HG03432 (cell line): ENCODE data around the gene RPL26.
"Not testable (repeated sequence)": the region's sequence is repeated elsewhere in the genome, so short reads cannot be mapped to it uniquely, and the experiment has no call there.

ENCODE experiments used
- ATAC-seq: cut with Tn5 transposase; IDR thresholded peaks from one replicate; pipeline ENCODE4 v1.9.1; 2021; ENCODE audit warnings: mild to moderate bottlenecking, moderate library complexity; ENCODE audit not compliant: unreplicated experiment

The RPL26 gene

GRCh38 chr17:8369944-8370343 lies 13.0 kb downstream of the RPL26 start:
- no peak for ATAC-seq

GRCh38 chr17:8368193-8368592 lies 14.8 kb downstream of the RPL26 start:
- no peak for ATAC-seq

GRCh38 chr17:8366231-8366630 lies 16.8 kb downstream of the RPL26 start:
- no peak for ATAC-seq

- ATAC-seq: no peak
These were observed 17.9 kb downstream of the RPL26 start for GRCh38 chr17:8365143-8365542.

GRCh38 chr17:8362651-8363332 lies 20.2 kb downstream of the RPL26 start:
- ATAC-seq: no peak

- ATAC-seq: no peak
These were observed 22.2 kb downstream of the RPL26 start for GRCh38 chr17:8360751-8361150.

GRCh38 chr17:8360260-8360659 lies 22.7 kb downstream of the RPL26 start:
- ATAC-seq: no peak

- no peak for ATAC-seq
These were observed 23.2 kb downstream of the RPL26 start for GRCh38 chr17:8359769-8360168.

- no peak for ATAC-seq
These were observed 25.1 kb downstream of the RPL26 start for GRCh38 chr17:8357910-8358309.

GRCh38 chr17:8354236-8354635 lies 28.8 kb downstream of the RPL26 start:
- no peak for ATAC-seq

- ATAC-seq: no peak
These were observed 29.3 kb downstream of the RPL26 start for GRCh38 chr17:8353736-8354135.

GRCh38 chr17:8350339-8350738 lies 32.7 kb downstream of the RPL26 start:
- ATAC-seq: no peak

- not testable (repeated sequence) for ATAC-seq
These were observed 36.0 kb downstream of the RPL26 start for GRCh38 chr17:8347001-8347400.

- ATAC-seq: no peak
These were observed 36.9 kb downstream of the RPL26 start for GRCh38 chr17:8345951-8346665.

- ATAC-seq: no peak
These were observed 37.8 kb downstream of the RPL26 start for GRCh38 chr17:8345052-8345690.

GRCh38 chr17:8341456-8341855 lies 41.5 kb downstream of the RPL26 start:
- no peak for ATAC-seq

GRCh38 chr17:8339540-8339939 lies 43.5 kb downstream of the RPL26 start, which contains the start of gene ODF4:
ODF4 (plus strand) TSS chr17:8339840; CDS start chr17:8340052, 212 bp downstream.
- no peak for ATAC-seq

GRCh38 chr17:8338753-8339140 lies 44.2 kb downstream of the RPL26 start:
- ATAC-seq: no peak

- ATAC-seq: no peak
These were observed 44.9 kb downstream of the RPL26 start for GRCh38 chr17:8337802-8338752.

GRCh38 chr17:8333281-8333680 lies 49.7 kb downstream of the RPL26 start:
- no peak for ATAC-seq

- no peak for ATAC-seq
These were observed 50.3 kb downstream of the RPL26 start for GRCh38 chr17:8332688-8333087.
